GM18526 (cell line): ENCODE measurements around the gene ARHGAP42.

Experiments
- POLR2A ChIP-seq: IDR thresholded peaks from 3 replicates; pipeline ENCODE4 v1.6.1; 2011; ENCODE audit not compliant: insufficient read length; ENCODE audit errors: extremely low read depth

Gene ARHGAP42

GRCh38 chr11:100920593-100920992 is 233.5 kb downstream of the ARHGAP42 start:
- TF ChIP-seq POLR2A = no peak

- TF ChIP-seq POLR2A = no peak
Measured at GRCh38 chr11:100922121-100922520, 235.0 kb downstream of the ARHGAP42 start.

- TF ChIP-seq POLR2A = no peak
Measured at GRCh38 chr11:100923555-100923954, 236.5 kb downstream of the ARHGAP42 start.

- no peak for TF ChIP-seq POLR2A
Measured at GRCh38 chr11:100925935-100926334, 238.8 kb downstream of the ARHGAP42 start.

- TF ChIP-seq POLR2A = no peak
Measured at GRCh38 chr11:100927579-100927978, 240.5 kb downstream of the ARHGAP42 start.

- no peak for TF ChIP-seq POLR2A
Measured at GRCh38 chr11:100928426-100928825, 241.3 kb downstream of the ARHGAP42 start.

- no peak for TF ChIP-seq POLR2A
Measured at GRCh38 chr11:100929377-100929776, 242.3 kb downstream of the ARHGAP42 start.

GRCh38 chr11:100930185-100930778 is 243.2 kb downstream of the ARHGAP42 start:
- no peak for TF ChIP-seq POLR2A

- no peak for TF ChIP-seq POLR2A
Measured at GRCh38 chr11:100932474-100933100, 245.5 kb downstream of the ARHGAP42 start.

GRCh38 chr11:100936781-100937180 is 249.7 kb downstream of the ARHGAP42 start:
- TF ChIP-seq POLR2A = no peak

GRCh38 chr11:100939571-100939970 is 252.5 kb downstream of the ARHGAP42 start:
- TF ChIP-seq POLR2A = no peak

- TF ChIP-seq POLR2A = no peak
Measured at GRCh38 chr11:100940111-100940510, 253.0 kb downstream of the ARHGAP42 start.

- TF ChIP-seq POLR2A = no peak
Measured at GRCh38 chr11:100941033-100941432, 253.9 kb downstream of the ARHGAP42 start.

- no peak for TF ChIP-seq POLR2A
Measured at GRCh38 chr11:100942016-100942415, 254.9 kb downstream of the ARHGAP42 start.

GRCh38 chr11:100948936-100949335 is 261.8 kb downstream of the ARHGAP42 start:
- TF ChIP-seq POLR2A = no peak

- TF ChIP-seq POLR2A = no peak
Measured at GRCh38 chr11:100949443-100949842, 262.4 kb downstream of the ARHGAP42 start.

- no peak for TF ChIP-seq POLR2A
Measured at GRCh38 chr11:100955318-100955717, 268.2 kb downstream of the ARHGAP42 start.
